ENCODE measurements around the gene UGT1A4.

DNA sequence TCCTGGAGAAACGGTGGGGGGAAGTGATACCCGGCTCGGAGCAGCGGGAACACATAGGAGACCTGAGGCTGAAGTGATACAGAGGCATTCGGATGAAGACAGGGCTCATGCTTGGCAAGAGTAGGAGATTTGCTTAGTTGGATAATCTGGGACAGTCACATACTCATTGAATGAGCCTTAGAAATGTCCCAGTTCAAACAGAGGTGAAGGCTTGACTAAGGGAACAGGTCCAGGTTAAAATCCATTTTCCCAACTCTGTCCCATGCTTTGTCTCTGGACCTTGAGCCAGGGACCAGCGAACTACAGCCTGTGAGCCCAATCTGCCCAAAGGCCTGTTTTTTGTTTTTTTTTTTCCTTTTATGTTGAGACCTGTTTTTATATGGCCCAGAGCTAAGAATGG, 24.6 kb upstream of the UGT1A4 start:
- TF ChIP-seq, protein P1, sequence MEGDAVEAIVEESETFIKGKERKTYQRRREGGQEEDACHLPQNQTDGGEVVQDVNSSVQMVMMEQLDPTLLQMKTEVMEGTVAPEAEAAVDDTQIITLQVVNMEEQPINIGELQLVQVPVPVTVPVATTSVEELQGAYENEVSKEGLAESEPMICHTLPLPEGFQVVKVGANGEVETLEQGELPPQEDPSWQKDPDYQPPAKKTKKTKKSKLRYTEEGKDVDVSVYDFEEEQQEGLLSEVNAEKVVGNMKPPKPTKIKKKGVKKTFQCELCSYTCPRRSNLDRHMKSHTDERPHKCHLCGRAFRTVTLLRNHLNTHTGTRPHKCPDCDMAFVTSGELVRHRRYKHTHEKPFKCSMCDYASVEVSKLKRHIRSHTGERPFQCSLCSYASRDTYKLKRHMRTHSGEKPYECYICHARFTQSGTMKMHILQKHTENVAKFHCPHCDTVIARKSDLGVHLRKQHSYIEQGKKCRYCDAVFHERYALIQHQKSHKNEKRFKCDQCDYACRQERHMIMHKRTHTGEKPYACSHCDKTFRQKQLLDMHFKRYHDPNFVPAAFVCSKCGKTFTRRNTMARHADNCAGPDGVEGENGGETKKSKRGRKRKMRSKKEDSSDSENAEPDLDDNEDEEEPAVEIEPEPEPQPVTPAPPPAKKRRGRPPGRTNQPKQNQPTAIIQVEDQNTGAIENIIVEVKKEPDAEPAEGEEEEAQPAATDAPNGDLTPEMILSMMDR (IDR thresholded peaks at IDR 0.05) = no peak
- no peak for TF ChIP-seq POLR2A (IDR thresholded peaks at IDR 0.05)
